Measurements from ENCODE around the gene ADH5.
"Not testable (repeated sequence)": the region's sequence is repeated elsewhere in the genome, so short reads cannot be mapped to it uniquely, and the experiment has no call there.

The ADH5 gene

GRCh38 chr4:99028187-99028586 lies 60.4 kb downstream of the ADH5 start:
- peak; percentile 62 for DNase-seq

GRCh38 chr4:99027304-99027703 lies 61.3 kb downstream of the ADH5 start:
- no peak for DNase-seq

DNA sequence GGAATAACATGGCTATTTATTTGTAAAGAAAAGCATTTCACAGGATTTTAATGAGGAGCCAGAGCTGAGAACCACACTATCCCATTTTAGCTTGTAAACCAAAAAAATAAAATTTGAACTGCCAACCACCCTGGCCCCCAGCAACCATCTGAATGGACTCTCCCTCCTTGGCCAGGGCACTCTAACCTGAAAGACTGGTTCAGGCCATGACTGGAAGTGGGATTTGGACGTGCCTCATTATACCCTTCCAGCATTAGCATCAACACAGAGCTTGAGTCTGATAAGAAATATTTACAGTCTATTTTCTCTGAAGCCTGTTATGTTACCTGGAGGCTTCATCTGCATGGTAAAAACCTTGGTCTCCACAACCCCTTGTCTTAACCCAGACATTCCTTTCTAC lies 63.1 kb downstream of the ADH5 start:
- DNase-seq: no peak

DNA sequence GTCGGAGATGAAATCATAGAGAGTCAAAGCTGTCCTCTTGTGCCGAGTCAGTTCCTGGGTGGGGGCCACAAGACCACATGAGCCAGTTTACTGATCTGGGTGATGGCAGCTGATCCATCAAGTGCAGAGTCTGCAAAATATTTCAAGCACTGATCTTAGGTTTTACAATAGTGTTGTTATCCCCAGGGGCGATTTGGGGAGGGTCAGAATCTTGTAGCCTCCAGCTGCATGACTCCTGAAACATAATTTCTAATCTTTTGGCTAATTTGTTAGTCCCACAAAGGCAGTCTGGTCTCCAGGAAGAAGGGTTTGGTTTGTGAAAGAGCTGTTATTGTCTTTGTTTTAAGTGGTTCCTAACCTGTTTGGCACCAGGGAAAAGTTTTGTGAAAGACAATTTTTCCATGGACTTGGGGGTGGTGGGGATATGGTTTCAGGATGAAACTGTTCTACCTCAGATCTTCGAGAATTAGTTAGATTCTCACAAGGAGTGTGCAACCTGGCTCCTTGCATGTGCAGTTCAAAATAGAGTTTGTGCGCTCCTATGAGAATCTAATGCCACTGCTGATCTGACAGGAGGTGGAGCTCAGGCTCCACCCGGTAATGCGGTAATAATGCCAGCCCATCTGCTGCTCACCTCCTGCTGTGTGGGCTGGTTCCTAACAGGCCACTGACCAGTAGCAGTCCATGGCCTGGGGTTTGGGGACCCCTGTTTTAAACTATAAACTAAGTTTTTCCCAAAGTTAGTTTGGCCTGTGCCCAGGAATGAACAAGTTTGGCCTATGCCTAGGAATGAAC lies 63.9 kb downstream of the ADH5 start:
- no peak for DNase-seq

- DNase-seq: not testable (repeated sequence)
Measured at GRCh38 chr4:99023800-99024251, 64.8 kb downstream of the ADH5 start.

DNA sequence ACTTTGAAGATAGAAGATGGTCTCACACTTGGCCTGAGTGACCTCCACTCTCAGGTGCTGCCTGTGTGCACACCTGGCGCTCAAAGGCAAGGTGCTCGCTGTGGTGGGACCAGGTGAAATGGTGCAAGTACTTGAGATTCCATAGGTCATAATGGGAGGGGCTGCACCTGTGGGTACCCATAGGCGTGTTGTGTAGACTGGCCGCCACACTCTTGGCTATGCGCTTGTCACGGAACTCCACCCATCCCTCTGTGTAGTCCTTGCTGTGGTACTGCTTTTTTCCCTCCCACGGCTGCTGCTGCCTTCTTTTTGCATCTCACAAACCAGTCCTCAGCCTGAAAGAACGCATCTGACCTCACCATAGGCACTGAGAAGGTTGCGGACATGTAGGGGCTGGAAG lies 66.0 kb downstream of the ADH5 start:
- no peak for DNase-seq

DNA sequence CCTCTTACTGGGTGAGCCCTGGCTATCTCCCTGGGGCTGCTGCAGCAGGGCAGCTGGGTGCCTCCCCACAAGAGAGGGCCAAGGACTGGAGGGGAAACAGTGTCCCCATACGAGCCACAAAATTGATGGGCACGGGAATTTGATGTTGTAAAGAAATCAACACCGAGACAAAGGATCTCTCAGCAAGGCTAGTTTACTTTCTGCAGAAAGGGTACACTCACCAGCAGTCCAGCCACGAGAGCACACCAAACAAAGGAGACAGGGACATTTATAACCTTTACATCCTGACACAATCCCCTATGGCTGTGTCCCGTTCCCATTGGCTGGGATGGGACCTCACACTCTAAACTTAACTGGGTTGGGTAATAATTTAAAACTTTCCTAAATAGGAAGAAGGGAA lies 67.2 kb downstream of the ADH5 start:
- no peak for DNase-seq
